Measurements from ENCODE around the gene ALDH4A1. TPM values are rescaled to one million over a fixed set of nuclear protein-coding genes. Genes with fewer than 3 reads are reported as not detected.

Gene ALDH4A1
- total RNA-seq, 1 experiment from 2014 or later = 26.1 TPM

GRCh38 chr1:18907021-18907916 is 4.9 kb upstream of the ALDH4A1 start:
- no peak overlapping the region for H3K18ac ChIP-seq (ENCODE audit: insufficient read length, low read depth, low read length)
- peaks cover 4% of the 10 kb centered on the region for H3K23me2 ChIP-seq (ENCODE audit: insufficient read length, low read depth, low read length, poor library complexity, severe bottlenecking)
- H3K36me3 Mint-ChIP-seq (ENCODE audit: insufficient read depth in 1 of 3, low read depth in 3 of 3) = no peaks in the 10 kb centered on the region; a peak in 3 of 7 replicates
- H4K91ac ChIP-seq (ENCODE audit: insufficient read length, low read depth, low read length) = no peak overlapping the region
- H3K4ac ChIP-seq (ENCODE audit: low read depth, low read length) = no peak overlapping the region
- no peaks in the 10 kb centered on the region for H4K20me1 ChIP-seq (ENCODE audit: control insufficient read depth, insufficient read depth, insufficient read length)
- peak overlapping the region in 2 of 3 experiments; percentile 58 to 77; a peak in 2 of 7 replicates for H3K27ac Mint-ChIP-seq
- H4K8ac ChIP-seq (replicated peaks; ENCODE audit: insufficient read length, low read depth, low read length) = no peak overlapping the region
- H3K4me1 Mint-ChIP-seq = peaks cover 7 to 17% of the 10 kb centered on the region in 2 experiments; a peak in 3 of 4 replicates
- H3K9me3 ChIP-seq (ENCODE audit: control insufficient read depth, low read depth, low read length) = no peaks in the 10 kb centered on the region
- no peaks in the 10 kb centered on the region for H3K4me1 ChIP-seq (ENCODE audit: insufficient read depth, low read length)
- WGBS (ENCODE audit: extremely low coverage, insufficient read length, low lambda C conversion rate) = no CpG with 5 or more reads among the region's 16 CpGs
- H2AK5ac ChIP-seq (ENCODE audit: insufficient read length, low read length) = no peak overlapping the region
- H3K27me3 ChIP-seq (ENCODE audit: insufficient read depth, low read length) = no peaks in the 10 kb centered on the region
- peaks cover 8% of the 10 kb centered on the region for H3K27me3 Mint-ChIP-seq (ENCODE audit: low read depth)
- no peak overlapping the region for H3K14ac ChIP-seq (ENCODE audit: insufficient read depth, low read length)
- no peak overlapping the region for H3K9ac ChIP-seq (ENCODE audit: extremely low read depth, insufficient read length, low read length)
- no peak overlapping the region for H3K27ac ChIP-seq (ENCODE audit: insufficient read length, low read depth, low read length)
- no peak overlapping the region for H4K5ac ChIP-seq (ENCODE audit: insufficient read length, low read depth, low read length)
- H2BK5ac ChIP-seq (ENCODE audit: insufficient read length, low read length) = no peak overlapping the region
- H2AFZ ChIP-seq (ENCODE audit: low read length) = no peak overlapping the region
- no peak overlapping the region for H2BK15ac ChIP-seq (ENCODE audit: low read depth, low read length)
- no peaks in the 10 kb centered on the region for H3K79me1 ChIP-seq (ENCODE audit: insufficient read depth, low read depth, low read length, poor library complexity, severe bottlenecking)
- no peak overlapping the region for H2BK20ac ChIP-seq (ENCODE audit: low read depth, low read length, poor library complexity, severe bottlenecking)
- H2BK12ac ChIP-seq (ENCODE audit: insufficient read length, low read depth, low read length) = no peak overlapping the region
- no peaks in the 10 kb centered on the region for H3K9me3 Mint-ChIP-seq
- no peak overlapping the region for H3K4me3 Mint-ChIP-seq
- H3K23ac ChIP-seq (ENCODE audit: insufficient read length, low read depth, low read length) = no peak overlapping the region
- H3K4me2 ChIP-seq (ENCODE audit: insufficient read depth, insufficient read length, low read length) = no peak overlapping the region
- DNase-seq = peak; percentile 76
- TF ChIP-seq CTCF (conservative IDR thresholded peaks at IDR 0.05) = peak; percentile 99
- no peak overlapping the region for H3T11ph ChIP-seq (ENCODE audit: low read length)
- H3K79me2 ChIP-seq (ENCODE audit: insufficient read depth, low read length) = no peaks in the 10 kb centered on the region
- H3K56ac ChIP-seq (ENCODE audit: insufficient read length, low read depth, low read length) = no peak overlapping the region
- no peak overlapping the region for H2BK120ac ChIP-seq (ENCODE audit: low read depth, low read length, poor library complexity, severe bottlenecking)
